Muscle layer of colon (tissue), 2 donors: ENCODE data around the gene SLC24A3.

Experiments used
- H3K27ac ChIP-seq: one replicate; pipeline ENCODE4 v1.7.0; 2013; ENCODE audit warnings: low read depth, mild to moderate bottlenecking, low read length, moderate library complexity
- H3K27me3 ChIP-seq, 2 donors: one replicate each; pipeline ENCODE4 v1.7.0; 2013; ENCODE audit warnings: low read length in 2 of 2, mild to moderate bottlenecking in 2 of 2; ENCODE audit not compliant: insufficient read depth in 2 of 2, control insufficient read depth in 1 of 2
- H3K36me3 ChIP-seq: one replicate; pipeline ENCODE4 v1.7.0; 2013; ENCODE audit warnings: mild to moderate bottlenecking, low read length; ENCODE audit not compliant: insufficient read depth
- H3K4me1 ChIP-seq: one replicate; pipeline ENCODE4 v1.7.0; 2013; ENCODE audit warnings: mild to moderate bottlenecking, low read length; ENCODE audit not compliant: insufficient read depth
- H3K4me3 ChIP-seq, 2 donors: one replicate each; pipeline ENCODE4 v1.7.0; 2013; ENCODE audit warnings: low read length in 2 of 2, low read depth in 1 of 2, mild to moderate bottlenecking in 1 of 2, moderate library complexity in 1 of 2
- H3K9ac ChIP-seq: one replicate; pipeline ENCODE4 v1.7.0; 2013; ENCODE audit warnings: low read length
- H3K9me3 ChIP-seq: one replicate; pipeline ENCODE4 v1.7.0; 2013; ENCODE audit warnings: mild to moderate bottlenecking, low read length
- donor health status: abdominal sarcoma.
- donor health status: Adenocarcinoma of cecum.

The SLC24A3 gene

GRCh38 chr20:19720991-19721390, 508.5 kb downstream of the SLC24A3 start:
- H3K27me3 ChIP-seq = no peaks in the 10 kb centered on the region
- no peak overlapping the region for H3K4me3 ChIP-seq
- no peak overlapping the region for H3K9ac ChIP-seq
- no peak overlapping the region for H3K27ac ChIP-seq
- H3K4me1 ChIP-seq = no peaks in the 10 kb centered on the region
- H3K36me3 ChIP-seq = no peaks in the 10 kb centered on the region
- no peaks in the 10 kb centered on the region for H3K9me3 ChIP-seq

GRCh38 chr20:19723051-19723450, 510.6 kb downstream of the SLC24A3 start:
- no peak overlapping the region for H3K9ac ChIP-seq
- no peak overlapping the region for H3K4me3 ChIP-seq
- H3K4me1 ChIP-seq = no peaks in the 10 kb centered on the region
- H3K27ac ChIP-seq = no peak overlapping the region
- no peaks in the 10 kb centered on the region for H3K27me3 ChIP-seq
- no peaks in the 10 kb centered on the region for H3K9me3 ChIP-seq
- H3K36me3 ChIP-seq = no peaks in the 10 kb centered on the region

GRCh38 chr20:19723813-19724430, 511.5 kb downstream of the SLC24A3 start:
- no peak overlapping the region for H3K27ac ChIP-seq
- H3K4me1 ChIP-seq = no peaks in the 10 kb centered on the region
- no peaks in the 10 kb centered on the region for H3K36me3 ChIP-seq
- H3K27me3 ChIP-seq = no peaks in the 10 kb centered on the region
- H3K9me3 ChIP-seq = no peaks in the 10 kb centered on the region
- no peak overlapping the region for H3K4me3 ChIP-seq
- no peak overlapping the region for H3K9ac ChIP-seq

- H3K36me3 ChIP-seq = no peaks in the 10 kb centered on the region
- no peak overlapping the region for H3K4me3 ChIP-seq
- no peaks in the 10 kb centered on the region for H3K9me3 ChIP-seq
- no peak overlapping the region for H3K9ac ChIP-seq
- H3K27me3 ChIP-seq = no peaks in the 10 kb centered on the region
- H3K27ac ChIP-seq = no peak overlapping the region
- H3K4me1 ChIP-seq = no peaks in the 10 kb centered on the region
Measured at GRCh38 chr20:19725373-19725772, 512.9 kb downstream of the SLC24A3 start.

GRCh38 chr20:19725814-19726525, 513.5 kb downstream of the SLC24A3 start:
- no peak overlapping the region for H3K4me3 ChIP-seq
- no peaks in the 10 kb centered on the region for H3K27me3 ChIP-seq
- H3K27ac ChIP-seq = no peak overlapping the region
- H3K9ac ChIP-seq = no peak overlapping the region
- no peaks in the 10 kb centered on the region for H3K36me3 ChIP-seq
- H3K9me3 ChIP-seq = no peaks in the 10 kb centered on the region
- H3K4me1 ChIP-seq = no peaks in the 10 kb centered on the region

GRCh38 chr20:19727251-19727847, 514.9 kb downstream of the SLC24A3 start:
- no peaks in the 10 kb centered on the region for H3K4me1 ChIP-seq
- H3K9ac ChIP-seq = no peak overlapping the region
- H3K9me3 ChIP-seq = no peaks in the 10 kb centered on the region
- no peaks in the 10 kb centered on the region for H3K36me3 ChIP-seq
- H3K27me3 ChIP-seq = no peaks in the 10 kb centered on the region
- no peak overlapping the region for H3K27ac ChIP-seq
- H3K4me3 ChIP-seq = no peak overlapping the region

GRCh38 chr20:19729672-19730071, 517.2 kb downstream of the SLC24A3 start:
- H3K9ac ChIP-seq = no peak overlapping the region
- H3K36me3 ChIP-seq = no peaks in the 10 kb centered on the region
- no peaks in the 10 kb centered on the region for H3K4me1 ChIP-seq
- no peaks in the 10 kb centered on the region for H3K9me3 ChIP-seq
- no peak overlapping the region for H3K27ac ChIP-seq
- H3K27me3 ChIP-seq = no peaks in the 10 kb centered on the region
- H3K4me3 ChIP-seq = no peak overlapping the region

GRCh38 chr20:19730706-19731105, 518.3 kb downstream of the SLC24A3 start:
- no peak overlapping the region for H3K27ac ChIP-seq
- no peaks in the 10 kb centered on the region for H3K9me3 ChIP-seq
- H3K4me1 ChIP-seq = no peaks in the 10 kb centered on the region
- H3K36me3 ChIP-seq = no peaks in the 10 kb centered on the region
- H3K27me3 ChIP-seq = no peaks in the 10 kb centered on the region
- no peak overlapping the region for H3K9ac ChIP-seq
- no peak overlapping the region for H3K4me3 ChIP-seq

- no peak overlapping the region for H3K9ac ChIP-seq
- no peaks in the 10 kb centered on the region for H3K36me3 ChIP-seq
- H3K27me3 ChIP-seq = no peaks in the 10 kb centered on the region
- H3K4me1 ChIP-seq = no peaks in the 10 kb centered on the region
- no peak overlapping the region for H3K4me3 ChIP-seq
- H3K9me3 ChIP-seq = no peaks in the 10 kb centered on the region
- H3K27ac ChIP-seq = no peak overlapping the region
Measured at GRCh38 chr20:19734811-19735210, 522.4 kb downstream of the SLC24A3 start.

GRCh38 chr20:19735446-19735845, 523.0 kb downstream of the SLC24A3 start:
- Histone ChIP-seq H3K27ac (no peak overlapping the region), H3K36me3 (no peaks in the 10 kb centered on the region), H3K27me3 (no peaks in the 10 kb centered on the region), H3K4me3 (no peak overlapping the region), H3K9ac (no peak overlapping the region), H3K9me3 (no peaks in the 10 kb centered on the region), H3K4me1 (no peaks in the 10 kb centered on the region)

GRCh38 chr20:19737025-19737424, 524.6 kb downstream of the SLC24A3 start:
- H3K9ac ChIP-seq = no peak overlapping the region
- H3K27me3 ChIP-seq = no peaks in the 10 kb centered on the region
- no peaks in the 10 kb centered on the region for H3K4me1 ChIP-seq
- H3K9me3 ChIP-seq = no peaks in the 10 kb centered on the region
- no peak overlapping the region for H3K4me3 ChIP-seq
- H3K36me3 ChIP-seq = no peaks in the 10 kb centered on the region
- H3K27ac ChIP-seq = no peak overlapping the region

GRCh38 chr20:19738951-19739350, 526.5 kb downstream of the SLC24A3 start:
- H3K27me3 ChIP-seq = no peaks in the 10 kb centered on the region
- H3K36me3 ChIP-seq = no peaks in the 10 kb centered on the region
- no peak overlapping the region for H3K9ac ChIP-seq
- H3K4me1 ChIP-seq = no peaks in the 10 kb centered on the region
- no peaks in the 10 kb centered on the region for H3K9me3 ChIP-seq
- H3K27ac ChIP-seq = no peak overlapping the region
- H3K4me3 ChIP-seq = no peak overlapping the region
